HG03064 (cell line): ENCODE data around the gene CENPC.

ENCODE experiments used
- ATAC-seq: cut with Tn5 transposase; IDR thresholded peaks from one replicate; pipeline ENCODE4 v1.9.1; 2021; ENCODE audit warnings: low read depth; ENCODE audit not compliant: unreplicated experiment

Gene CENPC

DNA sequence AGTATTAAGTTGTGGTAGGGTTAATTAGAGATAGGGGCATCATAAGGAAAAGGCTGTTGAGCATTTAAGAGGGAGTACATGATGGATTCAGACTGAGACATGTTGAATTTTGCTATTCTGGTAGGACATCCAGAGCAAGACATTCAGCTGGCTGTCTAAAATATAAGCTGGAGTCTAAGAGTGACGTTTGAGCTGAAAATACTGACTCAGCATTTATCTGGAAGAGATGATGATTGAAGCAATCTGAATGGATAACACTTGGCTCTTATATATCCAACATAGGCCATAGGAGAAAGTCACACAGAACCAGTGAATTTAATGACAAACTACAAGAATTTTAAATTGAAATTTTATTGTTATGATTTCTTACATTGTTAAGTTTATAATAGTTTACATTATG, 114.3 kb downstream of the CENPC start:
- ATAC-seq, result no peak

DNA sequence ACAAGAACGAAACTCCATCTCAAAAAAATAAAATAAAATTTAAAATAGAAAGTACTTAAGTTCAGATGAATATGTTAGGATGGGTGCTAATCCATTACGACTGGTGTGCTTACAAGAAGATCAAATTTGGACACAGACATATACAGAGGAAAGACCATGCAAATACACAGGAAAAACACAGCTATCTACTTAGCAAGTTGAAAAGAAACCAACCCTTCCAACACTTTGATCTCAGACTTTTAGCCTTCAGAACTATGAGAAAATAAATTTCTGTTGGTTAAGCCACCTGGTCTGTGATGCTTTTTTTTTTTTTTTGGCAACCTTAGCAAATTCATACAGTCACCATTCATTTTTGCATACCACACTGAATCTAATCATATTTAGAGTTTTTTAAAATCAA, 116.5 kb downstream of the CENPC start:
- ATAC-seq, result no peak
